Tibial artery (tissue), 4 donors: ENCODE results near the gene KREMEN2.

Source experiments
- DNase-seq, 2 donors: peaks; one replicate each; pipeline ENCODE4 v3.0.0-alpha.2; 2019
- H3K27ac ChIP-seq, 2 donors: fragments of 200-600 bp; sonication (generic) in 1 of 2; 1 replicate in 1 of 2; 2 replicates in 1 of 2; pipeline ENCODE4 v1.5.1; 2018 to 2019; ENCODE audit warnings: mild to moderate bottlenecking in 1 of 2
- H3K27me3 ChIP-seq, 2 donors: fragments of 200-600 bp; sonication (generic) in 1 of 2; one replicate each; pipeline versions ENCODE4 v1.5.1 to v1.6.0; 2016 to 2019
- H3K36me3 ChIP-seq, 3 donors: fragments of 200-600 bp; sonication (generic) in 2 of 3; one replicate each; pipeline ENCODE4 v1.5.1; 2016 to 2019; ENCODE audit warnings: mild to moderate bottlenecking in 2 of 3
- H3K4me1 ChIP-seq, 4 donors: fragments of 200-600 bp; sonication (generic) in 2 of 4; 1 replicate in 3 of 4; 2 replicates in 1 of 4; pipeline ENCODE4 v1.5.1; 2016 to 2019
- H3K4me3 ChIP-seq, 2 donors: fragments of 200-600 bp; sonication (generic) in 1 of 2; 1 replicate in 1 of 2; 2 replicates in 1 of 2; pipeline ENCODE4 v1.5.1; 2018 to 2019; ENCODE audit warnings: mild to moderate bottlenecking in 2 of 2
- H3K9me3 ChIP-seq, 3 donors: fragments of 200-600 bp; sonication (generic) in 1 of 3; one replicate each; pipeline ENCODE4 v1.5.1; 2016 to 2019
- intact Hi-C: fragments of 100-400 bp; cut with DNase I; formaldehyde crosslinking; loops from one replicate; pipeline ENCODE4 v1.15.0; 2023; ENCODE audit warnings: low total_unique reads
- TF ChIP-seq, protein P1 (sequence below), 2 experiments: fragments of 200-600 bp in 1 of 2; fragments of 450-650 bp in 1 of 2; IDR thresholded peaks; one replicate each; pipeline ENCODE4 v1.5.1; 2017 to 2019; ENCODE audit warnings: antibody characterized with exemption in 2 of 2, mild to moderate bottlenecking in 1 of 2, moderate library complexity in 1 of 2

Gene KREMEN2

DNA sequence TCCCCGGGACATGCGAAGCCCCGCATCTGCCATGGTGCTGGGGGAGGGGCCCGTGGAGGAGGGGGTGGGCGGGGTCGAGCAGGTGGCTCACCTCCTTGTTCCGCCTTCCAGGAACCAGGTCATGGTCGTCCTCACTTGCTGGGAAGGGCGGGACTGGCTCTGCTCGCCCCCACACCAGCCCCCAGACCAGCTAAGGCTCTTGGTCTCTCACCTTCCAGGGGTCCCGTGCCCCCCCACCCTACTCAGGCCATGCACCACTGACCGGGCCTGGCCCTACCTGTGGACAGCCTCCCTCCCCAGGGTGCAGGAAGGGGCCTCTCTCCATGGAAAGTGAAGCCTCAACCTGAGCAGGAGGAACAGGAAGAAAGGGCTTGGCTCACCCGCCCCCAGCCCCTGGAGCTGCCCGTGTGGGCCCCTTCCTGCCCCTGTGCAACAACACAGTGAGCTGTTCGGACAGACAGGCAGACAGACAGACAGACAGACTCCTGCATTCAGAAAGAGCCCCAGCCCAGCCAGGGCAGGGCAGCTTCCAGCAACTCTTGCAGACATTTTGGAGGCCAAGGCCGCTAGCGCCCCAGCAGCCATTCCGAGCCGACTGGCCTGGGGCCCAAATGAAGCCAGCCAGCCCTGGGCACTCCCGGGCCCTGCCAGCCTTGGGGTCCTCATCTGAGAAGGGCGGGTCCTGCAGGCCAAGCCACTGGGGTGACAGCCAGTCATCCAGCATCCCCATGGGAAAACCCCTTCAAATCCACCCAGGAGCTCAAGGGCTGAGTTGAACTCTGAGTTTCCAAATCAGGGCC, 8.1 kb upstream of the KREMEN2 start:
- Histone ChIP-seq H3K4me1 (no peaks in the 10 kb centered on the region), H3K36me3 (no peaks in the 10 kb centered on the region), H3K9me3 (no peaks in the 10 kb centered on the region), H3K4me3 (no peak overlapping the region), H3K27ac (no peak overlapping the region), H3K27me3 (peaks cover 0 to 60% of the 10 kb centered on the region in 2 donors)
- TF ChIP-seq, protein P1, sequence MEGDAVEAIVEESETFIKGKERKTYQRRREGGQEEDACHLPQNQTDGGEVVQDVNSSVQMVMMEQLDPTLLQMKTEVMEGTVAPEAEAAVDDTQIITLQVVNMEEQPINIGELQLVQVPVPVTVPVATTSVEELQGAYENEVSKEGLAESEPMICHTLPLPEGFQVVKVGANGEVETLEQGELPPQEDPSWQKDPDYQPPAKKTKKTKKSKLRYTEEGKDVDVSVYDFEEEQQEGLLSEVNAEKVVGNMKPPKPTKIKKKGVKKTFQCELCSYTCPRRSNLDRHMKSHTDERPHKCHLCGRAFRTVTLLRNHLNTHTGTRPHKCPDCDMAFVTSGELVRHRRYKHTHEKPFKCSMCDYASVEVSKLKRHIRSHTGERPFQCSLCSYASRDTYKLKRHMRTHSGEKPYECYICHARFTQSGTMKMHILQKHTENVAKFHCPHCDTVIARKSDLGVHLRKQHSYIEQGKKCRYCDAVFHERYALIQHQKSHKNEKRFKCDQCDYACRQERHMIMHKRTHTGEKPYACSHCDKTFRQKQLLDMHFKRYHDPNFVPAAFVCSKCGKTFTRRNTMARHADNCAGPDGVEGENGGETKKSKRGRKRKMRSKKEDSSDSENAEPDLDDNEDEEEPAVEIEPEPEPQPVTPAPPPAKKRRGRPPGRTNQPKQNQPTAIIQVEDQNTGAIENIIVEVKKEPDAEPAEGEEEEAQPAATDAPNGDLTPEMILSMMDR (IDR thresholded peaks at IDR 0.05), result no peak
- DNase-seq, result no peak
- intact Hi-C loops, result no loop called here

DNA sequence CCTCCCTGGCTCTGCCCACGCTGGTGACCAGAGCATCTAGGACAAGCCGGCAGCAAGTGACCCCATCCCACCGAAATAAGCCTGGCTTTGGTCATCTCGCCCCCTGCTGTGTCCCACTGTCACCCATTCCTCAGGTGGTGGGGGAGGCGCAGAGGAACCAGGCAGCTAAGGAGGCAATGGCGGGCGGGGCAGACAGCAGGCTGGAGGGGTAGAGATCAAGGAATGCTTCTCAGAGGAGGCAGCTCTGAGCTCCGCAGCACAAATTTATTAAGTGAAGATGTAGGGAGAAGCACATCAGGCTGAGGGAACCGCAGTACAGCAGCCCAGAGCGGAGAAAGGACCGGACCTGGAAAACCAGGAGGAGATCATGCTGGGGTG, 7.5 kb upstream of the KREMEN2 start:
- no peaks in the 10 kb centered on the region for H3K4me1 ChIP-seq
- intact Hi-C loops, result no loop called here
- peaks cover 0 to 66% of the 10 kb centered on the region in 2 donors for H3K27me3 ChIP-seq
- DNase-seq, result no peak
- no peak overlapping the region for H3K27ac ChIP-seq
- H3K9me3 ChIP-seq, result no peaks in the 10 kb centered on the region
- TF ChIP-seq, protein P1 (IDR thresholded peaks at IDR 0.05), result no peak
- H3K36me3 ChIP-seq, result no peaks in the 10 kb centered on the region
- H3K4me3 ChIP-seq, result no peak overlapping the region

DNA sequence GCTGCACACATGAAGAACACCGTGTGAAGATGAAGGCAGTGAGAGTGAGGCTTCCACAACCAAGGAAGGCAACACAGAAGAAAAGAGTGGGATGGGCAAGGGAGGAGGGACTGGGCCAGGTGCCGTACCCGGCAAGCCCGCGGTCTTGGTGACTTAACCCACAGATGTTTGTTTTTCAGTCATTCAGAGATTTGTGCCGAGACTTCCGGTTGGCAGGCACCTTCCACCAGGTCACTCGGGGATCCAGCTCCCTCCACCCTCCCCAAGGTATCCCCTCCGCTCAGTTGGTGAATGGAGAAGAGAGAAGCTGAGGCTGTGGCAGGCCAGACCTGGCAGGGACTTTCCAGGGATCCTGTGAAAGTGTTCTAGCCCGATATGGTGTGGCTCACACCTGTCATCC, 4.9 kb upstream of the KREMEN2 start:
- Histone ChIP-seq H3K9me3 (no peaks in the 10 kb centered on the region), H3K27me3 (peaks cover 10 to 84% of the 10 kb centered on the region in 2 donors), H3K4me3 (no peak overlapping the region), H3K27ac (no peak overlapping the region), H3K36me3 (no peaks in the 10 kb centered on the region), H3K4me1 (peaks cover 5 to 18% (median 15%) of the 10 kb centered on the region in 4 donors)
- no peak for DNase-seq
- intact Hi-C loops, result no loop called here
- TF ChIP-seq, protein P1 (IDR thresholded peaks at IDR 0.05), result no peak

DNA sequence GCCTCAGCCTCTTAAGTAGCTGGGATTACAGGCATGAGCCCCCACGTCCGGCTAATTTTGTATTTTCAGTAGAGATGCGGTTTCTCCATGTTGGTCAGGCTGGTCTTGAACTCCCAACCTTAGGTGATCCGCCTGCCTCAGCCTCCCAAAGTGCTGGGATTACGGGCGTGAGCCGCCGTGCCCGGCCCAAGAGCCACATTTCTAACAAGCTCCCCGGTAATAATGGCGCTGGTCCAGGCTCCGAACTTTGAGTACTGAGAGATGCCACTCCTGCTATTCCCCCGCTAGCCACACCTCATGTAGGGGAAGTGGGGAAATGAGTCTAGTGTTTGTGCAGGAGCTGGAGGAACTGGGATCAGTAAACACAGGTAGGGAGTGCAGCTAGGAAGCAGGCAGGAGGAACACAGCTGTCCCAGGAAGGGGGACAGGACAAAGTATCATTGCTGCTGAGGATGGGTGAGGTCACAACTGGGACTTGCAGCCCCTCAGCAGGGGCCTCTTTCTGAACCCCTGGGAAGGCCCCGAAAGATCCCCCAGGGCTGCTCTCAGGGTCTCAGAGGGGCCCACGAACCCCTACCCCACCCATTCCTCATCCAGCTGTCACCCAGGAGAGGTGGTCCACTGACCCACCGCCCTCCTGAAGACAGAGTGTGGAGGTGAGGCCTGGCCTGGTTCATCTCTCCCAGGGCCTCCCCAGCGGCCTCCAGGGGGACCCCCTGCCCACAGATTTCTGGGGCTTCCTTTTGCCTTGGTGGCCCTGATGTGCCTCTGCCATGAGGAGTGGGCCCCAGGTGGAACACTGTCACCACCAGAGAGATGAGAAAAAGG, 3.7 kb upstream of the KREMEN2 start:
- Histone ChIP-seq H3K4me1 (peaks cover 8 to 30% (median 25%) of the 10 kb centered on the region in 4 donors), H3K9me3 (no peaks in the 10 kb centered on the region), H3K27ac (no peak overlapping the region), H3K4me3 (no peak overlapping the region), H3K36me3 (no peaks in the 10 kb centered on the region), H3K27me3 (peaks cover 11 to 84% of the 10 kb centered on the region in 2 donors)
- no peak for DNase-seq
- TF ChIP-seq, protein P1 (IDR thresholded peaks at IDR 0.05), result no peak
- intact Hi-C loops, result no loop called here

DNA sequence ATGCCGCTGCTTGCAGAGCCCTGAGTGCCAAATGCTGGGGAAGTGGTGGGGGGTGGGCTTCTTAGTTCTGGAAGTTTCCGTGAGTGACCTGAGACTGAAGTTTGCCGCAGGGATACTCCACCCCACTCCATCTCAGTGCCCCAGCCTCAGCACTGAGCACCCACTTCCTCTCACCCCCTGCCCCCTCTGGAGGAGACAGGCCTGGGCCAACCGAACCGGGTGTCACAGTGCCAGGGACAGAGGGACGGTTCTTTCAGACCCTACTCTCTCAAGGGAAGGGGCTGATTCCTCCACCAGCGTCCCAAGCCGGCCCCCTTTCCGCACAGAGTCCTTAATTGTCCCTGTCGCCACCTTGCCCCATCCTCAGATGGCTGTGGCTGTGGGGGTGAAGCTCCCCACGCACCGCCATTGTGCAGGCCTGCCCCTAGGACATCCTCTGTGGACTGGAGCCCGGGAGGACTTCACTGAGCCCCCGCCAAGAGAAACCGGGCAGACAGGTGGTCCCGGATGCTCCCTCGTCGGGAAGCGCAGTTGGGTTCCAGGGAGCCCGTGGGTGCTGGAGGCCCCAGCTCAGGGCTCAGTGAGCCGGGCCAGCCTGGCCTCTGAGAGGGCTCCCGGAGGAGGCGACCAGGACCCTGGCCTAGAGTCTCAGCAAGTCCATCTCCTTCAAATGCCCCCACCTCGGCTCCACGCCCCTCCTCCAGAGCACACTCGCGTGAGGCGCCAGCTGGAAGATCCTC, 1.6 kb upstream of the KREMEN2 start:
- Histone ChIP-seq H3K36me3 (no peaks in the 10 kb centered on the region), H3K4me1 (peaks cover 8 to 46% (median 35%) of the 10 kb centered on the region in 4 donors), H3K4me3 (no peak overlapping the region), H3K27ac (no peak overlapping the region), H3K9me3 (no peaks in the 10 kb centered on the region), H3K27me3 (peaks cover 18 to 88% of the 10 kb centered on the region in 2 donors)
- TF ChIP-seq, protein P1 (IDR thresholded peaks at IDR 0.05), result no peak
- no peak for DNase-seq
- intact Hi-C loops, result no loop called here
